ENCODE data around the gene CLPX.
"Not testable (repeated sequence)": the region's sequence is repeated elsewhere in the genome, so short reads cannot be mapped to it uniquely, and the experiment has no call there.

Gene CLPX

DNA sequence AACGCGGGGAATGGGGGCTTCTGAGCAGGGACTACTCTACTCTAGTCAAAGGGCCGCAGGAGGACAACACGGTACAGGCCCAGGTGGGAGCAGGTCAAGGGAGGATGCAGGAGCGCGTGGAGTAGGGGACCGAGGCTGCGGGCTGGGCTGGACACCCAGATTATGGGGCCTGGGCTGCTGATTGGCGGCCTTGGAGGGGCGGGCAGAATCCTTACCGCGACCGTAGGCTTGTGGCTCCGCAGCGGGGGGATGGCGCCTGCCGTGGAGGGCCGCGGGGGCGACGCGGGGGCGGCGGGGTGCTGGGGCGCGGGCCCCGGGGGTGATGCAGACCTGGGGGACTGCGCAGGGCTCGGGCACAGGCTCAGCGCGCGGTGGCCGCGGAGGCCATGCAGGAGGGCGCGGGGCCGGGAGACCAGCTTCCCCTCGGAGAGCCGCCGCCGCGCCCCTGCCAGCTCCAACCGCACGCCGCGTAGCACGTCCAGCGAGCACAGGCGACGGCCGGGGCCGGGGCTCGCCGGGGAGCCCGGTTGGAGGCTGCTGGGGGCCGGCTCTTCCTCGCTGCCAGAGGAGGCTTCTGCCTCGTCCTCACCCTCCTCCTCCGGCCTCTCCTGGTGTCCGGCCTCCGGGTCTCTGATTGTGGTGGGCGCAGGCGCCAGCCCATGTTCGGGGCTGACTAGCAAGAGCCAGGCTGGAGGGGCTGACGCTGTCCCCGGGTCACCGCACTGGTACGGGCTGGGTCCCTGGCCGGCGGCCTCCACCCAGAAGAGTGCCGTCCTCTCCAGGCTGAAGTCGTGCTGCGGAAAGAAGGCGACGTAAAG is 83.0 kb downstream of the CLPX start:
- DNase-seq (ENCODE audit: low read depth in 3 of 3) = no peak

DNA sequence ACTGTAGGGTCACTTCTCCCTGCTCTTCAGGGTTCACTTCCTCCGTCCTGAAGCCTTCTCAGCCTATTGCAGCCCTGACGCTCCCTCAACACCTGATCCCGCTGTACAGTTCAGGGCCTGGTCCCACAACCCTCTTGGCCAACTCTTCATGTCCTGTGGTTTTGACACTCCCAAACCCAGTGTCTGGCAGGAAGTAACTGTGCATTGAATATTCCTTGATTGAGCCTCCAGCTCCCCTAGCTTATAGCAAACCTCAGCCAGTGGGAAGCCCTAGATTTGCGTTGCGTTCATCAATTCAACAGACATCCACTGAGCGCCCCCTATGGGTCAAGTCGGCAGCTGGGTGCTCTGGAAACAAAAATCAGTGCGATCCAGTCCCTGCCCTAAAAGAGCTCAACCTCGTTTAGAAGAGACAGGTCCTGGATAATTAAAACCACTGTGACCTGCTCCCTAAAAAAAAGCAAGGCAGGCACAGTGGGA is 83.7 kb downstream of the CLPX start:
- DNase-seq (ENCODE audit: low read depth in 3 of 3) = peak; percentile 21 to 61 (median 53)

DNA sequence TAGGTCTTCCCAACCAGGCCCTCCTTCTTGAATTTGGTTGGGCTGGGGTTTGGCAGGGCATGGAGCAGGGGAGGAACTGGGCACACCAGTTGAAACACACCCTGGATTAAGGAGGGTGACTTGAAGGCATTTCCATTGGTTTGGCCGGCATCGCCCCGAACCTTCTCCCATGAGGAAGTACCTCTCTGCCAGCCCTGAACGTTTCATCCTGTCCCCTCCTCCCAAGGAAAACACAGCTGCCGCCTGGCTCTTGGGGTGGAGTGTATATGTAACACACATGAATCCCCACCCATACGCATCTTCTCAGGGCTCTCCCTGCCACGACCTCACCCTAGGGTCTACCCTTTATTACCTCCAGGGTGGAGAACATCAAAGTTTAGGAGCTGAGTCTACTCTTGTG is 84.7 kb downstream of the CLPX start:
- DNase-seq (ENCODE audit: low read depth in 3 of 3) = no peak

DNA sequence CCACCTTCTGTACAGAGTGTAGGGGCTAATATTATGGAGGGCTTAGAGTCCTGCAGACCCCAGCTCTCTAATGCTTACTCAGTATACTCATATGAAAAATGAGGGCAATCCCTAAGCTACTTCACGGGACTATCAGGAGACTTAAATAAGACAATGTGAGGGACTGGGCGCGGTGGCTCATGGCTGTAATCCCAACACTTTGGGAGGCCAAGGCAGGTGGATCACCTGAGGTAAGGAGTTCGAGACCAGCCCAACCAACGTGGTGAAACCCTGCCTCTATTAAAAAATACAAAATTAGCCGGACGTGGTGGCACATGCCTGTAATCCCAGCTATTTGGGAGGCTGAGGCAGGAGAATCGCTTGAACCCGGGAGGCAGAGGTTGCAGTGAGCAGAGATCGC is 85.3 kb downstream of the CLPX start:
- DNase-seq (ENCODE audit: low read depth in 3 of 3) = not testable (repeated sequence)

DNA sequence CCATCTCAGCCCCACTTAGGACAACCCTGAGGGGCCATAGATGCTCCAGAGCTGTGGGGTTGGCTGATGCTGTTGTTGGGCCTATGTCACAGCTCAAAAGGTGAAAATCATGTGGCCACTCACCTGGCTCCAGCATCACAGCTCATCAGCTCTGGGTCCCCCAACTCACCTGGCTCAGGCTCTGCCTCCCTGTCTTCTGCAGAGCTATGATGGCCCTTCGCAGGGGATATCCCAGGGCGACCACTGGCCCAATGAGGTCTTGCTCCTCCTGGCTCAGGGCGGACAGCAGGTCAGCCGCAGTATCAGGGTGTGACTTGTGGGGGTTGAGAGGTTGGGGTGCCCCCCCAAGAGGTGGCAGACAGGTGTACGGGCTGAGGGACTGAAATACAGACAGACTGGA is 85.8 kb downstream of the CLPX start:
- DNase-seq (ENCODE audit: low read depth in 3 of 3) = no peak
